GM12878 (cell line): Measurements from ENCODE around the gene CATSPERD. TPM values are rescaled to one million over a fixed set of nuclear protein-coding genes. Genes with fewer than 3 reads are reported as not detected.

Experiments used
- ATAC-seq: fragments of 200-7000 bp; cut with Tn5 transposase; 3 replicates; pipeline ENCODE4 v1.9.1; 2020; ENCODE audit warnings: mild to moderate bottlenecking, moderate library complexity
- BruUV-seq: library from RNA; stranded (reverse); fragments of 400-500 nt; replicated peaks from 2 replicates; lab custom pipeline; 2021; lab: Mats Ljungman, UMichigan
- CTCF ChIA-PET: fragments of 300-600 bp; sonication (Branson Sonifier 250); formaldehyde crosslinking; extraction: SDS; loops from one replicate; lab custom pipeline; 2021; ENCODE audit warnings: inconsistent platforms; lab: Yijun Ruan, JAX
- POLR2A ChIA-PET: fragments of 350-600 bp; formaldehyde crosslinking; extraction: SDS; loops from one replicate; lab custom pipeline; 2021; ENCODE audit warnings: inconsistent platforms; lab: Charles Lee
- RAD21 ChIA-PET: fragments of 300-600 bp; sonication (Branson Sonifier 250); formaldehyde crosslinking; loops from one replicate; lab custom pipeline; 2023; ENCODE audit warnings: antibody characterized with exemption; ENCODE audit not compliant: unreplicated experiment; lab: Charles Lee
- SMC1A ChIA-PET: fragments of 300-600 bp; sonication (Branson Sonifier 250); formaldehyde crosslinking; loops from one replicate; lab custom pipeline; 2023; ENCODE audit not compliant: unreplicated experiment, uncharacterized antibody; lab: Charles Lee
- DNase-seq: peaks from one replicate; pipeline ENCODE4 v3.0.0-alpha.2; 2011; ENCODE audit warnings: low read depth, low spot score
- FAIRE-seq: peaks from 3 replicates; lab custom pipeline; 2011; peaks lifted over from hg19 to GRCh38; lab: Jason Lieb, UNC
- H2AFZ ChIP-seq: 2 replicates; pipeline ENCODE4 v1.6.0; 2011; ENCODE audit warnings: low read depth, low read length, control low read depth; ENCODE audit not compliant: control insufficient read depth
- H3K27ac ChIP-seq: 2 replicates; pipeline ENCODE4 v1.5.1; 2011; ENCODE audit warnings: control low read depth; ENCODE audit not compliant: control insufficient read depth, insufficient read depth
- H3K27me3 ChIP-seq, 2 experiments: replicated peaks in 1 of 2; 2 replicates each; pipeline versions ENCODE4 v1.6.0 to v1.6.1; 2011; ENCODE audit warnings: low read length in 1 of 2; ENCODE audit not compliant: control insufficient read depth in 2 of 2, insufficient read depth in 2 of 2
- H3K36me3 ChIP-seq, 2 experiments: 2 replicates each; pipeline ENCODE4 v1.5.1; 2011; ENCODE audit warnings: low read length in 1 of 2; ENCODE audit not compliant: control insufficient read depth in 2 of 2, insufficient read depth in 2 of 2
- H3K4me1 ChIP-seq: 2 replicates; pipeline ENCODE4 v1.6.1; 2011; ENCODE audit warnings: mild to moderate bottlenecking, low read length, moderate library complexity, mixed read lengths; ENCODE audit not compliant: control insufficient read depth, insufficient read depth
- H3K4me2 ChIP-seq: 2 replicates; pipeline ENCODE4 v1.6.0; 2011; ENCODE audit warnings: control low read depth; ENCODE audit not compliant: control insufficient read depth, insufficient read depth
- H3K4me3 ChIP-seq: fragments of 200-600 bp; sonication (generic); 2 replicates; pipeline ENCODE4 v1.5.1; 2016
- H3K79me2 ChIP-seq: 2 replicates; pipeline ENCODE4 v1.6.0; 2011; ENCODE audit warnings: low read length; ENCODE audit not compliant: control insufficient read depth, insufficient read depth
- H3K9ac ChIP-seq: 2 replicates; pipeline ENCODE4 v1.8.0; 2011; ENCODE audit warnings: low read length, control low read depth, mixed read lengths; ENCODE audit not compliant: control insufficient read depth, insufficient read depth
- H3K9me3 ChIP-seq: replicated peaks from 3 replicates; pipeline ENCODE4 v1.5.1; 2011; ENCODE audit warnings: mild to moderate bottlenecking, low read length; ENCODE audit not compliant: control insufficient read depth, insufficient read depth
- H4K20me1 ChIP-seq: 2 replicates; pipeline ENCODE4 v1.6.0; 2011; ENCODE audit not compliant: control insufficient read depth, insufficient read depth
- NR2F1 ChIP-seq: fragments of 450-650 bp; conservative IDR thresholded peaks from 2 replicates; pipeline ENCODE4 v1.6.1; 2017; ENCODE audit warnings: mild to moderate bottlenecking
- ZBTB33 ChIP-seq: fragments of 450-650 bp; IDR thresholded peaks from 2 replicates; pipeline ENCODE4 v1.6.1; 2017; ENCODE audit warnings: mild to moderate bottlenecking
- ZNF384 ChIP-seq: IDR thresholded peaks from 2 replicates; pipeline ENCODE4 v1.6.1; 2012; ENCODE audit warnings: low read depth, mild to moderate bottlenecking, low read length, improper control_type of control experiment, borderline replicate concordance
- WGBS: methylation state at CpG from one replicate; pipeline ENCODE4 v1.1.6; 2016; ENCODE audit warnings: low lambda C conversion rate; ENCODE audit not compliant: insufficient replicate concordance, insufficient coverage; ENCODE audit errors: missing lambda C conversion rate; 5-methylcytosine and 5-hydroxymethylcytosine counted together
- in situ Hi-C: fragments of 300-500 bp; cut with MboI; formaldehyde crosslinking; loops from 9 replicates; pipeline ENCODE4 v1.14.3; 2018; ENCODE audit warnings: mixed read lengths
- intact Hi-C: fragments of 100-400 bp; cut with micrococcal nuclease; formaldehyde crosslinking; loops from one replicate; pipeline ENCODE4 v1.14.2; 2022; ENCODE audit not compliant: unreplicated experiment
- polyA plus RNA-seq, 11 experiments: library from polyadenylated mRNA; depleted of rRNA in 4 of 11; unstranded in 6 of 11; stranded (reverse) in 5 of 11; fragments of >200 nt; fragmentation: Nextera tagmentation in 4 of 11; fragmentation: Illumina TruSeq in 1 of 11; extraction: Ambion mirVana in 4 of 11; extraction: Trizol in 1 of 11; gene quantifications; 1 replicate in 1 of 11; 2 replicates in 10 of 11; pipeline versions ENCODE4 v1.2.1 to v1.2.3, GENCODE V29; 2011 to 2016; ENCODE audit warnings: inconsistent platforms in 2 of 11, missing spikeins in 2 of 11, low read depth in 1 of 11
- total RNA-seq, 4 experiments: library from RNA; depleted of rRNA in 3 of 4; stranded (reverse); fragments of >200 nt in 3 of 4; fragmentation: Illumina TruSeq in 1 of 4; extraction: Trizol in 1 of 4; gene quantifications; 2 replicates each; pipeline versions ENCODE4 v1.2.1 to v1.2.3, GENCODE V29; 2013 to 2021

The CATSPERD gene
- total and polyA plus RNA-seq, 10 of the 15 experiments (the other 5 are each of a cell fraction or from before 2014, with no cell fraction given) = 0.02 to 0.38 (median 0.11) TPM; not detected in 5

- no peak for DNase-seq
- CTCF ChIA-PET = interaction anchor here (0.6 to 0.8 kb wide), 2 partner anchors 103 to 329 kb away, joined by 3 read pairs; partner anchors contain the start of gene NDUFA11
- SMC1A ChIA-PET = no interaction called here
- H2AFZ ChIP-seq = no peak overlapping the region
- WGBS = 43% methylated on average over 16 of the region's 17 CpGs
- ATAC-seq = no peak
- H3K36me3 ChIP-seq = no peaks in the 10 kb centered on the region
- H3K4me1 ChIP-seq = peaks cover 7% of the 10 kb centered on the region
- intact Hi-C loops (loop anchor here (10.0 kb wide), 1 partner anchor 224 kb away; no protein-coding TSS in a partner anchor), in situ Hi-C loops (no loop called here)
- H3K79me2 ChIP-seq = no peaks in the 10 kb centered on the region
- no peaks in the 10 kb centered on the region; a peak in 2 of 4 replicates for H3K27me3 ChIP-seq
- BruUV-seq = no TSS peak
- RAD21 ChIA-PET = no interaction called here
- H3K4me2 ChIP-seq = no peak overlapping the region
- H3K9ac ChIP-seq = no peak overlapping the region
- no peaks in the 10 kb centered on the region for H4K20me1 ChIP-seq
- H3K9me3 ChIP-seq = no peaks in the 10 kb centered on the region
- TF ChIP-seq ZBTB33 (no peak), ZNF384 (no peak), NR2F1 (peak; percentile 34; the same call in 1 of the 2 replicates)
- POLR2A ChIA-PET = interaction anchor here (0.5 kb wide), 1 partner anchor 8 kb away, joined by 4 read pairs; no protein-coding TSS in a partner anchor
- no peak overlapping the region for H3K27ac ChIP-seq
- FAIRE-seq = no peak
- H3K4me3 ChIP-seq = no peak overlapping the region
These were observed 80.2 kb downstream of the CATSPERD start for GRCh38 chr19:5800361-5801270.
